ENCODE data around the gene S100A6. TPM values are rescaled to one million over a fixed set of nuclear protein-coding genes. Genes with fewer than 3 reads are reported as not detected.

S100A6 gene
- total RNA-seq, 1 experiment from 2014 or later: 1,031 TPM

- no peak for DNase-seq (ENCODE audit: low read depth)
Measured at GRCh38 chr1:153505576-153505975, 30.2 kb downstream of the S100A6 start.

DNA sequence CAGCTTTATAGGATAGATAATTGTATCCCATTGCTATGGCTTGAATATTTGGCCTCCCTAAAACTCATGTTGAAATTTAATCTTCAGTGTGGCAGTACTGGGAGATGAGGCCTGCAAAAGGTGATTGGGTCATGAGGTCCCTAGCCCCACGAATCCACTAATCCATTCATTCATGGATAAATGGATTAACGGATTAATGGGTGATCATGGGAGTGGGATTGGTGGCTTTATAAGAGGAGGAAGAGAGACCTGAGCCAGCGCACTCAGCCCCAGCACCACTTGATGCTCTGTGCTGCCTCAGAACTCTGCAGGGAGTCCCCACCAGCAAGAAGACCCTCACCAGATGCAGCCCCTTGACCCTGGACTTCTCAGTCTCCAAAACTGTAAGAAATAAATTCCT lies 32.0 kb downstream of the S100A6 start:
- DNase-seq (ENCODE audit: low read depth): no peak

- no peak for DNase-seq (ENCODE audit: low read depth)
Measured at GRCh38 chr1:153498746-153499145, 37.0 kb downstream of the S100A6 start.

DNA sequence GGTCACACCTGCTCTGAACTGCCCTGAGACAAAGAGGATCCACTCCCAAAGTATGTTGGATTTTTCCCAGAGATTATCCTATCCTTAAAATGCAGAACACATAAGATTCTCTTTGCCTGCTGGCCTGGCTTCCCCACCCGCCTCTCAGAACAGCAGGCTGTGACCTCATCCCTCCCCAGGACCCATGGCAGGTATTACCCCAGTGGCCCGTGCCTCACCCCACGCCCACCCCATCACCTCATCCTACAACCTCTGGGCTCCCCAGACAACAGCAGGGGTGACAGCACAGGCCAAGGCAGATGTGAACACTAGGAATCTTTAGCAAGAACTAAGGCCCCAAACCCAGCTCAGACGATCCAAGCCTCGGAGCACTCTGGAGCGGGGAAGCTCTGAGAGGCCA lies 40.3 kb downstream of the S100A6 start:
- DNase-seq (ENCODE audit: low read depth): no peak

- DNase-seq (ENCODE audit: low read depth): peak; percentile 47
Measured at GRCh38 chr1:153494976-153495535, 40.7 kb downstream of the S100A6 start.

GRCh38 chr1:153493343-153493960 lies 42.3 kb downstream of the S100A6 start:
- no peak for DNase-seq (ENCODE audit: low read depth)

DNA sequence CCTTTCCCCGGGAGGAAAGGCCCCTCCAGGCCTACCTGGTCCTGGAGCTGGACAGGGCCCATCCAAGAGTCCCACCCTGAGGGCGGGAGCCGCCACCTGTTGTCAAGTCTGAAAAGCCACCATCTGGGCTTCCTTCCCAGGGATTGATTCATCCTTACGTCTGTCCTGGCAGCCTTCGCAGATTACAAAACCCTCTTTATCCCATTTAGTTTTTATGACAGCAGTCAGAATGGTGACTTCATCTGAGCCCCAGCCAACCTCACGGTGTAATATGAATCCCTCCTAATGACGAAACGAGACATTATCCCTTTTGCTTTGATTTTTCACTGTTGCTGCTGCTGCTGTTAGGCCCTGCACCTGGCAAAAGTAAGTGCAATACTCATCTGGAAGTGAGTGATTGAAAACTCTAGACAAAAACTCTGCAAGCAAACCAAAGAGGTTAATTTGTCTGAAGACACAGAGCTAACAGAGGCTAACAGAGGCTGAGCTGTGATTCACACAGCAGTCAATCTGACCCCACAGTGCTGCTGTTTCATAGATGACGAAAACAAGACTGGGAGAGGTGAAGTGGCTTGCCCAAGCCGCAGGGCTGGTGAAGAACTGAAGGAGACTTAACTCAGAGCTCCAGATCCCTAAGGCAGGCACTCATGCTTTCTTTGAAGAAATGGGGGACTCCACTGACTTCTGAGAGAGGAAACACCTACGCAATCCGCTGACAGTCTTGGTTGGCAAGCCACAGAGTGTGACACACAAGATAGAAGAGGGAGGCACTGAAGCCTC lies 45.3 kb downstream of the S100A6 start:
- peak; percentile 91 for DNase-seq (ENCODE audit: low read depth)

- peak; percentile 31 for DNase-seq (ENCODE audit: low read depth)
Measured at GRCh38 chr1:153488731-153489130, 47.1 kb downstream of the S100A6 start.

DNA sequence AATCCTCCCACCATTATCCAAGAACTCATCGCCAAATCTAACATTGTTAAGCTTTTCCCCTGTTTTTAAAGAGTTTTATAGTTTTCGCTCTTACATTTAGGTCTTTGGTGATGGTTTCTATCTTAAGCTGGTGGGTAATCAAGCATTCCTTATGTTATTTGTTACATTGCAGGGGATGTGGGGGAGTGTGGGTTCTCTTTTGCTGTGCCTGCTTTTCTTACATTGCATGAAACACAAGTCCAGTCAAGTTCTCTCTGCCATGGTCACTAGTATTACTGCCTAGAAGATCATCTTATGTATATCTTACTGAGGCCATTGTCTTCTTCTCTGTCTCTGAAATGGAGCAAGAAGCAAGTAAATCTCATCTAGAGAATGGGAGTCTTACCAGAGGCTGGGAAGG lies 48.1 kb downstream of the S100A6 start:
- no peak for DNase-seq (ENCODE audit: low read depth)

- no peak for DNase-seq (ENCODE audit: low read depth)
Measured at GRCh38 chr1:153485863-153486262, 49.9 kb downstream of the S100A6 start.

Other genes with a start within 250 kb of the S100A6 start
- gene PGLYRP3, start 223.0 kb downstream of the S100A6 start, total RNA-seq (2014; rRNA removed): not detected in 2 replicates
- gene PGLYRP4, start 187.2 kb downstream of the S100A6 start, total RNA-seq (2014; rRNA removed): not detected in 2 replicates
- not detected in 2 replicates for gene S100A9, start 178.1 kb downstream of the S100A6 start, total RNA-seq (2014; rRNA removed)
- gene S100A12, start 160.4 kb downstream of the S100A6 start, total RNA-seq (2014; rRNA removed): not detected in 2 replicates
- gene S100A8, start 144.9 kb downstream of the S100A6 start, total RNA-seq (2014; rRNA removed): not detected in 2 replicates
- gene S100A7A, start 119.5 kb downstream of the S100A6 start, total RNA-seq (2014; rRNA removed): not detected in 2 replicates
- gene S100A7, start 75.3 kb downstream of the S100A6 start, total RNA-seq (2014; rRNA removed): not detected in 2 replicates
- gene S100A5, start 4.9 kb upstream of the S100A6 start, total RNA-seq (2014; rRNA removed): 1.3 TPM in 1 of 2 replicates, not detected in the other
- 837 and 894 TPM in 2 replicates for gene S100A4, start 9.8 kb upstream of the S100A6 start, total RNA-seq (2014; rRNA removed)
- gene S100A3, start 13.3 kb upstream of the S100A6 start, total RNA-seq (2014; rRNA removed): 37.5 and 55.5 TPM in 2 replicates
- gene S100A2, start 29.9 kb upstream of the S100A6 start, total RNA-seq (2014; rRNA removed): 23.3 and 24.8 TPM in 2 replicates
- 655 and 705 TPM in 2 replicates for gene S100A16, start 77.1 kb upstream of the S100A6 start, total RNA-seq (2014; rRNA removed)
- not detected in 2 replicates for gene S100A14, start 80.3 kb upstream of the S100A6 start, total RNA-seq (2014; rRNA removed)
- gene S100A13, start 91.5 kb upstream of the S100A6 start, total RNA-seq (2014; rRNA removed): 177 and 277 TPM in 2 replicates
- 0.86 TPM in 1 of 2 replicates, not detected in the other for gene S100A1, start 92.4 kb upstream of the S100A6 start, total RNA-seq (2014; rRNA removed)
- 32.5 and 44.5 TPM in 2 replicates for gene CHTOP, start 98.1 kb upstream of the S100A6 start, total RNA-seq (2014; rRNA removed)
- 65.8 and 73.7 TPM in 2 replicates for gene SNAPIN, start 122.7 kb upstream of the S100A6 start, total RNA-seq (2014; rRNA removed)
- 295 and 319 TPM in 2 replicates for gene ILF2, start 135.0 kb upstream of the S100A6 start, total RNA-seq (2014; rRNA removed)
- gene NPR1, start 142.7 kb upstream of the S100A6 start, total RNA-seq (2014; rRNA removed): not detected in 2 replicates
- gene INTS3, start 192.1 kb upstream of the S100A6 start, total RNA-seq (2014; rRNA removed): 30.2 and 34.7 TPM in 2 replicates
- 0.38 and 0.98 TPM in 2 replicates for gene SLC27A3, start 239.4 kb upstream of the S100A6 start, total RNA-seq (2014; rRNA removed)